ENCODE results near the gene COA1.
"Not testable (repeated sequence)": the region's sequence is repeated elsewhere in the genome, so short reads cannot be mapped to it uniquely, and the experiment has no call there.

GRCh38 chr7:43596426-43596825 lies 132.9 kb downstream of the COA1 start:
- not testable (repeated sequence) for TF ChIP-seq CTCF (conservative IDR thresholded peaks at IDR 0.05); EZH2 (IDR thresholded peaks at IDR 0.05; ENCODE audit: low read depth)
